SU-DHL-6 (cell line): ENCODE results near the gene CTDP1.

Experiments
- EZH2phosphoT487 ChIP-seq: fragments of 200-600 bp; sonication (generic), shearing (Covaris generic); conservative IDR thresholded peaks from 2 replicates; pipeline ENCODE4 v1.6.1; 2018; ENCODE audit warnings: mild to moderate bottlenecking, antibody characterized with exemption, low read length, moderate library complexity, mixed read lengths
- TF ChIP-seq, protein P1 (sequence below): fragments of 200-600 bp; sonication (generic); IDR thresholded peaks from one replicate; pipeline ENCODE4 v1.5.1; 2017; ENCODE audit warnings: antibody characterized with exemption, mild to moderate bottlenecking, low read length, moderate library complexity; ENCODE audit not compliant: insufficient read depth, poor library complexity, severe bottlenecking

GRCh38 chr18:79694895-79695213, 15.3 kb downstream of the CTDP1 start:
- TF ChIP-seq, protein P1, sequence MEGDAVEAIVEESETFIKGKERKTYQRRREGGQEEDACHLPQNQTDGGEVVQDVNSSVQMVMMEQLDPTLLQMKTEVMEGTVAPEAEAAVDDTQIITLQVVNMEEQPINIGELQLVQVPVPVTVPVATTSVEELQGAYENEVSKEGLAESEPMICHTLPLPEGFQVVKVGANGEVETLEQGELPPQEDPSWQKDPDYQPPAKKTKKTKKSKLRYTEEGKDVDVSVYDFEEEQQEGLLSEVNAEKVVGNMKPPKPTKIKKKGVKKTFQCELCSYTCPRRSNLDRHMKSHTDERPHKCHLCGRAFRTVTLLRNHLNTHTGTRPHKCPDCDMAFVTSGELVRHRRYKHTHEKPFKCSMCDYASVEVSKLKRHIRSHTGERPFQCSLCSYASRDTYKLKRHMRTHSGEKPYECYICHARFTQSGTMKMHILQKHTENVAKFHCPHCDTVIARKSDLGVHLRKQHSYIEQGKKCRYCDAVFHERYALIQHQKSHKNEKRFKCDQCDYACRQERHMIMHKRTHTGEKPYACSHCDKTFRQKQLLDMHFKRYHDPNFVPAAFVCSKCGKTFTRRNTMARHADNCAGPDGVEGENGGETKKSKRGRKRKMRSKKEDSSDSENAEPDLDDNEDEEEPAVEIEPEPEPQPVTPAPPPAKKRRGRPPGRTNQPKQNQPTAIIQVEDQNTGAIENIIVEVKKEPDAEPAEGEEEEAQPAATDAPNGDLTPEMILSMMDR: no peak
- no peak for TF ChIP-seq EZH2phosphoT487
